MM.1S (cell line): ENCODE measurements around the gene SULF2.

ENCODE experiments used
- DNase-seq: peaks from one replicate; pipeline ENCODE4 v3.0.0-alpha.2; 2015
- H2AFZ ChIP-seq: fragments of 300-600 bp; sonication (generic); 2 replicates; pipeline ENCODE4 v1.6.0; 2016; ENCODE audit warnings: antibody characterized with exemption, low read length
- H3F3A ChIP-seq: fragments of 300-600 bp; sonication (generic); 2 replicates; pipeline ENCODE4 v1.6.1; 2016; ENCODE audit warnings: mild to moderate bottlenecking, antibody characterized with exemption, low read length, moderate library complexity, mixed read lengths; ENCODE audit not compliant: insufficient read depth
- H3K27ac ChIP-seq: fragments of 300-600 bp; sonication (generic); 2 replicates; pipeline ENCODE4 v1.5.1; 2016; ENCODE audit warnings: mild to moderate bottlenecking, low read length
- H3K27me3 ChIP-seq: fragments of 300-600 bp; sonication (generic); replicated peaks from 2 replicates; pipeline ENCODE4 v1.6.0; 2016; ENCODE audit warnings: low read length; ENCODE audit not compliant: insufficient read depth
- H3K36me3 ChIP-seq: fragments of 300-600 bp; sonication (generic); replicated peaks from 2 replicates; pipeline ENCODE4 v1.6.1; 2016; ENCODE audit warnings: mild to moderate bottlenecking, low read length, mixed read lengths; ENCODE audit not compliant: insufficient read depth
- H3K4me1 ChIP-seq: fragments of 300-600 bp; sonication (generic); 2 replicates; pipeline ENCODE4 v1.6.1; 2016; ENCODE audit warnings: low read length, mixed read lengths
- H3K4me2 ChIP-seq: fragments of 300-600 bp; sonication (generic); 2 replicates; pipeline ENCODE4 v1.6.0; 2016; ENCODE audit warnings: low read depth, low read length
- H3K4me3 ChIP-seq: fragments of 300-600 bp; sonication (generic); 2 replicates; pipeline ENCODE4 v1.5.1; 2016; ENCODE audit warnings: low read length, mixed read lengths
- H3K79me2 ChIP-seq: fragments of 300-600 bp; sonication (generic); 2 replicates; pipeline ENCODE4 v1.6.1; 2016; ENCODE audit warnings: mixed run types, low read length, mixed read lengths
- H3K9ac ChIP-seq: fragments of 300-600 bp; sonication (generic); 2 replicates; pipeline ENCODE4 v1.6.1; 2016; ENCODE audit warnings: low read length, mixed read lengths
- H3K9me2 ChIP-seq: fragments of 300-600 bp; sonication (generic); replicated peaks from 2 replicates; pipeline ENCODE4 v1.6.1; 2016; ENCODE audit warnings: mild to moderate bottlenecking, low read length, mixed read lengths; ENCODE audit not compliant: insufficient read depth
- H3K9me3 ChIP-seq: fragments of 300-600 bp; sonication (generic); replicated peaks from 2 replicates; pipeline ENCODE4 v1.6.1; 2016; ENCODE audit warnings: mild to moderate bottlenecking, low read length, mixed read lengths; ENCODE audit not compliant: insufficient read depth
- H4K20me1 ChIP-seq: fragments of 300-600 bp; sonication (generic); 2 replicates; pipeline ENCODE4 v1.6.1; 2016; ENCODE audit warnings: mild to moderate bottlenecking, low read length, moderate library complexity, mixed read lengths; ENCODE audit not compliant: insufficient read depth
- EZH2 ChIP-seq: fragments of 300-600 bp; sonication (generic); optimal IDR thresholded peaks from 2 replicates; pipeline ENCODE3; 2017; ENCODE audit warnings: low read depth, mild to moderate bottlenecking, antibody characterized with exemption, low read length, mixed read lengths
- EZH2phosphoT487 ChIP-seq: fragments of 300-600 bp; sonication (generic); IDR thresholded peaks from 2 replicates; pipeline ENCODE4 v1.6.1; 2018; ENCODE audit warnings: antibody characterized with exemption, low read length
- TF ChIP-seq, protein P1 (sequence below): fragments of 300-600 bp; sonication (generic); IDR thresholded peaks from 2 replicates; pipeline ENCODE4 v1.5.1; 2016; ENCODE audit warnings: antibody characterized with exemption, low read length, mixed read lengths

SULF2 gene

DNA sequence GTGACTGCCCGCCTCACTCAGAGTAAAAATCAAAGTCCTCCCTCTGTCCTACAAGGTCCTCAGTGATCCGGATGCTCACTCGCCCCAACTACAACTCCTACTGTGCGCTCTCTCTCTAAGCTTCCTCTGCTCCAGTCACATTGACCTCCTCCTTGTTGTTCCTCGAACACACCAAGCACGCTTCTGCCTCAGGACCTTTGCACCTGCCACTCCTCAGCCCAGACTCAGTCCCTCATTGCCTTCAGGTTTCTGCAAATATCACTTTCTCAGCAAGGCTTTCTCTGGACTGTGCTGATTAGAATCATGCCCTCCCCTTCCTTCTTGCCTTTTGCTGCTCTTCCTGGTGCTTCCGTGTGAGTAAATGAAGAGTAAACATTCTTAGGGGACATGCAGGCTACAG lies 41.6 kb downstream of the SULF2 start:
- Histone ChIP-seq H3K9ac (no peak overlapping the region), H3K4me3 (no peak overlapping the region), H4K20me1 (peaks cover 6% of the 10 kb centered on the region; the same call in 1 of the 2 replicates), H3K4me1 (peaks cover 4% of the 10 kb centered on the region), H3K27me3 (no peaks in the 10 kb centered on the region), H3K79me2 (peaks cover 92% of the 10 kb centered on the region), H3K9me2 (no peaks in the 10 kb centered on the region), H3K9me3 (no peaks in the 10 kb centered on the region), H3K4me2 (no peak overlapping the region), H3K36me3 (0 out of 2 replicates have a peak, but pooled peaks cover 3% of the 10 kb centered on the region), H2AFZ (no peak overlapping the region), H3K27ac (no peak overlapping the region), H3F3A (no peaks in the 10 kb centered on the region)
- no peak for DNase-seq
- TF ChIP-seq EZH2phosphoT487 (no peak), EZH2 (no peak)
- TF ChIP-seq, protein P1, sequence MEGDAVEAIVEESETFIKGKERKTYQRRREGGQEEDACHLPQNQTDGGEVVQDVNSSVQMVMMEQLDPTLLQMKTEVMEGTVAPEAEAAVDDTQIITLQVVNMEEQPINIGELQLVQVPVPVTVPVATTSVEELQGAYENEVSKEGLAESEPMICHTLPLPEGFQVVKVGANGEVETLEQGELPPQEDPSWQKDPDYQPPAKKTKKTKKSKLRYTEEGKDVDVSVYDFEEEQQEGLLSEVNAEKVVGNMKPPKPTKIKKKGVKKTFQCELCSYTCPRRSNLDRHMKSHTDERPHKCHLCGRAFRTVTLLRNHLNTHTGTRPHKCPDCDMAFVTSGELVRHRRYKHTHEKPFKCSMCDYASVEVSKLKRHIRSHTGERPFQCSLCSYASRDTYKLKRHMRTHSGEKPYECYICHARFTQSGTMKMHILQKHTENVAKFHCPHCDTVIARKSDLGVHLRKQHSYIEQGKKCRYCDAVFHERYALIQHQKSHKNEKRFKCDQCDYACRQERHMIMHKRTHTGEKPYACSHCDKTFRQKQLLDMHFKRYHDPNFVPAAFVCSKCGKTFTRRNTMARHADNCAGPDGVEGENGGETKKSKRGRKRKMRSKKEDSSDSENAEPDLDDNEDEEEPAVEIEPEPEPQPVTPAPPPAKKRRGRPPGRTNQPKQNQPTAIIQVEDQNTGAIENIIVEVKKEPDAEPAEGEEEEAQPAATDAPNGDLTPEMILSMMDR, result no peak

DNA sequence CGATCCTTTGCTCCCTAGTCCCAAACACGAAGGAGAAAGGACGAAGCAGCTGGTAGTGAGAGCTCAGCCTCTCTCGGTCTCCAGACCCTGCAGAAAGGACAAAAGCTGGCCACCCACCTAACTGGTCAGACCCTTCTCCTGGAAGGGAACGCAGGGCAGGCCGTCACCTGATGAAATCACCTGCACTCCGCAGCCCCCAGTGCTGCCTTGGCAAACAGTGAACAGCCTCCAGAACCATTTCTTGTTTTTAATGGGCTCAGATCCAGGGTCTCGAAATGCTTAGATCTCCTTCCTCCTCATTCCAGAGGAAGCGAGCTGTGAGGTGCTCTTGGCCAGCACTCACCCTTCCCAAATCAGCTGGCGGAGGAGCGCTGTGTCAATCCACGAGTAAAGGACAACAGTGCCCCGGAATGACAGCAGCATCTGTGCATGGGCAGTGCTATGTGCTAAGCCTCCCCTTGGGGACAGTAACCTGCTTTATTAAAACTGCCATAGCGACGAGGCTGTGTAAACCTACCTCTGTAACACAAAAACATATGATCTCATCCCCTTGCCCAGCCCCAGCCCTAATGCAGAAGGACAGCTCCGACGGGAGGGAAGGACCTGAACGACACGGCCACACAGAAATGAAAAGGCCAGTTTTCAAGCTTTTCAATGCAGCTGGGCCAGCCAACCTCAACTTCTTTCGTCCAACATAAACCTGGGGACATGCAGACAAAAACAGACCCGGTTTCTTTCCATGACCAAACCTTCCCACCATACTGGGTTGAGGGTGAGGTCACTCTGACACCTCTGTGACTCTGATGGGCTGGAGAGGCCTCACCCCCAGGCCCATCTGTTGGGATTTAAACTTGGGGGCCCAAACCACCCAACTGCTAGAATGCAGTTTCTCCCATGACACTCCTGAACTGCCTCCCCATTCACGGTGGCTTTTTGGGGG lies 43.3 kb downstream of the SULF2 start:
- Histone ChIP-seq H3K27ac (no peak overlapping the region), H3K36me3 (0 out of 2 replicates have a peak, but pooled peaks cover 3% of the 10 kb centered on the region), H3K9ac (no peak overlapping the region), H3K4me2 (no peak overlapping the region), H4K20me1 (peaks cover 6% of the 10 kb centered on the region; the same call in 1 of the 2 replicates), H3F3A (no peaks in the 10 kb centered on the region), H3K4me3 (no peak overlapping the region), H3K9me3 (no peaks in the 10 kb centered on the region), H3K4me1 (no peaks in the 10 kb centered on the region), H3K9me2 (no peaks in the 10 kb centered on the region), H3K27me3 (no peaks in the 10 kb centered on the region), H3K79me2 (peaks cover 92% of the 10 kb centered on the region), H2AFZ (no peak overlapping the region)
- TF ChIP-seq, protein P1, result no peak
- no peak for TF ChIP-seq EZH2
- TF ChIP-seq EZH2phosphoT487, result no peak
- DNase-seq, result no peak

DNA sequence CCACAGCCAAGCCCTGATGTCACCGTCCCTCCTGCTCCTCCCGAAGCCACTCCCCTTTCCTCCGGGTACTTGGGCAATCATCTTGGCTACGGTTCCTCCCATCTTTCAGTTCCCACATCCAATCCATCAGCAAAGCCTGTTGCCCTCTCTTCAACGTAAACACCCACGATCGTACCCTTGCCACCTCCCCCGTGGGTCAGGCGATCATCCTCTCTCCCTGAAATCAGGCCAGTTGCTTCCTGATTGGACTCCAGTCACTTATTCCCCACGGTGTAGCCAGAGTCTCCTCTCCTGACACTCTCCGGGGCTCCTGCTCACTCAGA lies 44.5 kb downstream of the SULF2 start:
- Histone ChIP-seq H3K4me3 (no peak overlapping the region), H3K9ac (no peak overlapping the region), H3K27me3 (no peaks in the 10 kb centered on the region), H4K20me1 (peaks cover 6% of the 10 kb centered on the region; the same call in 1 of the 2 replicates), H2AFZ (no peak overlapping the region), H3K79me2 (peaks cover 96% of the 10 kb centered on the region), H3K27ac (no peak overlapping the region), H3K36me3 (0 out of 2 replicates have a peak, but pooled peaks cover 3% of the 10 kb centered on the region), H3F3A (no peaks in the 10 kb centered on the region), H3K9me2 (no peaks in the 10 kb centered on the region), H3K4me1 (no peaks in the 10 kb centered on the region), H3K9me3 (no peaks in the 10 kb centered on the region), H3K4me2 (no peak overlapping the region)
- TF ChIP-seq EZH2phosphoT487 (no peak), EZH2 (no peak)
- TF ChIP-seq, protein P1, result no peak
- DNase-seq, result no peak
